Bronchial epithelial cell (primary cell): ENCODE measurements around the gene LDLR. TPM values are rescaled to one million over a fixed set of nuclear protein-coding genes. Genes with fewer than 3 reads are reported as not detected.

Source experiments
- DNase-seq: peaks from one replicate; pipeline ENCODE4 v3.0.0-alpha.2; 2010; ENCODE audit warnings: low read depth
- FAIRE-seq: peaks from 2 replicates; lab custom pipeline; 2011; peaks lifted over from hg19 to GRCh38; lab: Jason Lieb, UNC
- H3K27me3 ChIP-seq: 2 replicates; pipeline ENCODE4 v1.5.1; 2011; ENCODE audit warnings: low read length; ENCODE audit not compliant: control insufficient read depth, insufficient read depth
- H3K36me3 ChIP-seq: 2 replicates; pipeline ENCODE4 v1.5.1; 2011; ENCODE audit warnings: low read length; ENCODE audit not compliant: control insufficient read depth, insufficient read depth
- H3K4me3 ChIP-seq: 2 replicates; pipeline ENCODE4 v1.5.1; 2011; ENCODE audit warnings: mild to moderate bottlenecking, low read depth, low read length, control low read depth
- CTCF ChIP-seq: IDR thresholded peaks from 2 replicates; pipeline ENCODE4 v1.5.1; 2011; ENCODE audit warnings: mild to moderate bottlenecking, moderate library complexity, low read length, control low read depth, inconsistent platforms; ENCODE audit not compliant: insufficient read depth, severe bottlenecking
- total RNA-seq: library from RNA; depleted of rRNA; stranded (reverse); fragments of >200 nt; gene quantifications from 2 replicates; pipeline ENCODE4 v1.2.1, GENCODE V29; 2014

LDLR gene
- total RNA-seq, 1 donor from 2014 or later: 109 TPM

GRCh38 chr19:11064831-11065303 lies 24.4 kb upstream of the LDLR start:
- Histone ChIP-seq H3K36me3 (peaks cover 18% of the 10 kb centered on the region), H3K4me3 (no peak overlapping the region), H3K27me3 (no peaks in the 10 kb centered on the region)
- FAIRE-seq: no peak
- TF ChIP-seq CTCF: no peak
- no peak for DNase-seq

DNA sequence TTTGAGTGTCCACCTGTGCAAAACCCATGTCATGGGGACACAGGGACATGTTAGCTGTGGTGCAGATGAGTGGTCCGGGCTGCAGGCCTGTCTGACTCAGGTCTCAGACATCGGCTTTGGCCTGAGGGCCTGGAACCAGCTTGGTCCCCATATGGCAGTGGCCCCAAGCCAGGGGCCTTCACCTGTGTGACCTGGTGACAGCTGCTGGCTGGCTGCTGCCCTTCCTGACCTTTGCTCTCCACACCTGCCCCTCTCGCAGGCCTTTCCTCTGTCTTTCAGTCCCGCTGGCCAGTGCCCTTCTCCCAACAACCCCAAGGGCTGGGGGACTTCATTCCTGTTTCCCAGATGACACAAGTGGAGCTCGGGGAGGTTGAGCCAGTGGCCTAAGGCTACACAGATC lies 22.9 kb upstream of the LDLR start:
- FAIRE-seq: no peak
- Histone ChIP-seq H3K36me3 (peaks cover 15% of the 10 kb centered on the region), H3K4me3 (no peak overlapping the region), H3K27me3 (no peaks in the 10 kb centered on the region)
- TF ChIP-seq CTCF: no peak
- DNase-seq: no peak

GRCh38 chr19:11067356-11068113 lies 21.7 kb upstream of the LDLR start:
- FAIRE-seq (no peak), DNase-seq (peak; percentile 32)
- TF ChIP-seq CTCF: no peak
- H3K4me3 ChIP-seq: no peak overlapping the region
- H3K27me3 ChIP-seq: no peaks in the 10 kb centered on the region
- peaks cover 11% of the 10 kb centered on the region for H3K36me3 ChIP-seq

GRCh38 chr19:11069561-11069960 lies 19.7 kb upstream of the LDLR start:
- no peaks in the 10 kb centered on the region for H3K27me3 ChIP-seq
- no peak for TF ChIP-seq CTCF
- no peak for FAIRE-seq

DNA sequence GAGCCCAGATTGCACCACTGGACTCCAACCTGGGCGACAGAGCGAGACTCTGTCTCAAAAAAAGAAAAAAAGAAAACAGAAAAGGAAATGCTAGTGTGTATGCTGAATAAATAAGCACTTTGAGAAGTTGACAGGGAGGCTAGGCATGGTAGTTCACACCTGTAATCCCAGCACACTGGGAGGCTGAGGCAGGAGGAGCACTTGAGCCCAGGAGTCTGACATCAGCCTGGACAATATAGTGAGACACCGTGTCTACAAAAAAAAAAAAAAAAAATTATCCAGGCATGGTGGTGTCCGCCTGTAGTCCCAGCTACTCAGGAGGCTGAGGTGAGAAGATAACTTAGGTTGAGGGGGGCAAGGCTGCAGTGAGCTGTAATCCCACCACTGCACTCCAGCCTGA lies 19.1 kb upstream of the LDLR start:
- H3K4me3 ChIP-seq: no peak overlapping the region
- no peaks in the 10 kb centered on the region for H3K27me3 ChIP-seq
- DNase-seq: no peak
- H3K36me3 ChIP-seq: peaks cover 6% of the 10 kb centered on the region
- no peak for TF ChIP-seq CTCF
- FAIRE-seq: no peak

More at GRCh38 chr19:11069561-11069960, 19.7 kb upstream of the LDLR start:
- Histone ChIP-seq H3K36me3 (peaks cover 8% of the 10 kb centered on the region), H3K4me3 (no peak overlapping the region)
- no peak for DNase-seq
